GM12878 (cell line): ENCODE results near the gene SPRYD3. TPM values are rescaled to one million over a fixed set of nuclear protein-coding genes. Genes with fewer than 3 reads are reported as not detected.
A peak's percentile ranks its signal among the peaks of the same experiment; 100 is the strongest.

Source experiments
- CBX3 ChIP-seq: fragments of 200-600 bp; sonication (generic); IDR thresholded peaks from 2 replicates; pipeline ENCODE4 v1.6.1; 2016; ENCODE audit warnings: low read depth, borderline replicate concordance
- CHD2 ChIP-seq: IDR thresholded peaks from 2 replicates; pipeline ENCODE4 v1.6.1; 2011; ENCODE audit warnings: low read depth, low read length, improper control_type of control experiment, borderline replicate concordance
- CREM ChIP-seq: IDR thresholded peaks from 2 replicates; pipeline ENCODE4 v1.6.1; 2014; ENCODE audit warnings: antibody characterized with exemption, low read depth
- EED ChIP-seq: sonication (generic); IDR thresholded peaks from 2 replicates; pipeline ENCODE4 v1.6.1; 2016; ENCODE audit warnings: antibody characterized with exemption, low read depth
- EP300 ChIP-seq, 2 experiments: fragments of 150-350 bp in 1 of 2; IDR thresholded peaks; 2 replicates each; pipeline ENCODE4 v1.6.1; 2011 to 2012; ENCODE audit warnings: low read depth in 2 of 2, low read length in 2 of 2, borderline replicate concordance in 1 of 2, improper control_type of control experiment in 1 of 2, inconsistent platforms in 1 of 2; ENCODE audit not compliant: control insufficient read depth in 1 of 2
- EZH2 ChIP-seq: IDR thresholded peaks from 2 replicates; pipeline ENCODE4 v1.6.1; 2012; ENCODE audit warnings: low read depth, mild to moderate bottlenecking, control low read depth, inconsistent platforms, low read length, borderline replicate concordance; ENCODE audit not compliant: control insufficient read depth
- SMARCA5 ChIP-seq: fragments of 450-650 bp; IDR thresholded peaks from 2 replicates; pipeline ENCODE4 v1.6.1; 2017; ENCODE audit warnings: mild to moderate bottlenecking
- SUZ12 ChIP-seq: fragments of 200-600 bp; sonication (generic); IDR thresholded peaks from one replicate; pipeline ENCODE4 v1.6.1; 2018; ENCODE audit warnings: antibody characterized with exemption, mild to moderate bottlenecking; ENCODE audit not compliant: unreplicated experiment
- TBL1XR1 ChIP-seq: IDR thresholded peaks from 2 replicates; pipeline ENCODE4 v1.6.1; 2012; ENCODE audit warnings: low read depth, low read length, improper control_type of control experiment
- ZNF207 ChIP-seq: fragments of 450-650 bp; IDR thresholded peaks from 2 replicates; pipeline ENCODE4 v1.6.1; 2014; ENCODE audit warnings: antibody characterized with exemption, mild to moderate bottlenecking, borderline replicate concordance
- ZNF24 ChIP-seq: fragments of 450-650 bp; IDR thresholded peaks from 2 replicates; pipeline ENCODE4 v1.6.1; 2017; ENCODE audit warnings: antibody characterized with exemption, mild to moderate bottlenecking
- polyA plus RNA-seq, 11 experiments: library from polyadenylated mRNA; depleted of rRNA in 4 of 11; unstranded in 6 of 11; stranded (reverse) in 5 of 11; fragments of >200 nt; fragmentation: Nextera tagmentation in 4 of 11; fragmentation: Illumina TruSeq in 1 of 11; extraction: Ambion mirVana in 4 of 11; extraction: Trizol in 1 of 11; gene quantifications; 1 replicate in 1 of 11; 2 replicates in 10 of 11; pipeline versions ENCODE4 v1.2.1 to v1.2.3, GENCODE V29; 2011 to 2016; ENCODE audit warnings: inconsistent platforms in 2 of 11, missing spikeins in 2 of 11, low read depth in 1 of 11
- total RNA-seq, 4 experiments: library from RNA; depleted of rRNA in 3 of 4; stranded (reverse); fragments of >200 nt in 3 of 4; fragmentation: Illumina TruSeq in 1 of 4; extraction: Trizol in 1 of 4; gene quantifications; 2 replicates each; pipeline versions ENCODE4 v1.2.1 to v1.2.3, GENCODE V29; 2013 to 2021
- TF ChIP-seq, protein P1 (sequence below): fragments of 450-650 bp; conservative IDR thresholded peaks from 2 replicates; pipeline ENCODE4 v1.6.1; 2017; ENCODE audit warnings: mild to moderate bottlenecking, moderate library complexity
- TF ChIP-seq, protein P2 (sequence below): IDR thresholded peaks from 2 replicates; pipeline ENCODE4 v1.6.1; 2011; ENCODE audit warnings: low read depth, mild to moderate bottlenecking, low read length, moderate library complexity, borderline replicate concordance; ENCODE audit errors: extremely low read depth
- TF ChIP-seq, protein P3 (sequence below): IDR thresholded peaks from 2 replicates; pipeline ENCODE4 v1.6.1; 2011; ENCODE audit warnings: low read depth, low read length, improper control_type of control experiment, borderline replicate concordance

Gene SPRYD3
- total and polyA plus RNA-seq, 10 of the 15 experiments (the other 5 are each of a cell fraction or from before 2014, with no cell fraction given) = 2.3 to 26.4 (median 20.2) TPM

DNA sequence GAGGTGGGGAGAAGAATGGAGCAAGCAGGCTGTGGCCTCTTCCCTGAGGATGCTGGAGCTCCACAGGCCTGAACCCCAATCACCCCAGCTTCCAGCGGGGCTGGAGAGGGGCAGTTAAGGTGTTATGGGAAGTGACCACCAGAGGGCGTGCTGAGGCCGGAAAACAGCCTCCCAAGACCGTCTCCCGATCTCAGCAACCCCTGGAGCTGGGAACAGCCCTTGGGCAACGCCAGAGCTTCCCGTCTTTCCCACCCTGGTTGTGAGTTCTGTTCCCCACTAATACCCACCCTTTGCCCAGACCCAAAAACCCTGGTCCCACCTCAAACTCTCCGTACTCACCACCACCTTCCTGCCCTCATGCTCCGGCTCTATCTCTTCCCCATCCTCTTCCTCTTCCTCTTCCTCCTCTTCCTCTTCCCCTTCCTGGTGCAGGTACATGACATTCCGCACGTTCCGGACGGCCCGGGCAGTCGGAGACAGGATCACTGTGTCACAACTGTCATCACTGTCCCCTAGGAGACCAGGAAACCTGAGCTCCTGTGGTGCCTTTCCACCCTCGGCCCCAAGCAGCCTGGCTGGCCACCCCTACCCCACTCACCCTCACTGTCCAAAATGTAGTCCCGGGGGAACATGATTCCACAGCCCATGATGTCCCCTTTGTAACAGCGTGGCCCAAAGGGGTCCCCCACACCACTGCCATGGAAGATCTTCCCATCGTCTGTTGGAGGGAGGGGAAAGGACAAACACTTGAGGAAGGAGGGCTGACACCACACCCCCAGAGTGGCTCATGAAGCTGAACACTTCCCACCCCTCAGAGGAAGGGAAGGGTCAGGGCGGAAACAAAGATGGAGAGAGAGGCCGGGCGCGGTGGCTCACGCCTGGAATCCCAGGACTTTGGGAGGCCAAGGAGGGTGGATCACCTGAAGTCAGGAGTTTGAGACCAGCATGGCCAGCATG, 12.9 kb downstream of the SPRYD3 start (continued):
- TF ChIP-seq, protein P1, sequence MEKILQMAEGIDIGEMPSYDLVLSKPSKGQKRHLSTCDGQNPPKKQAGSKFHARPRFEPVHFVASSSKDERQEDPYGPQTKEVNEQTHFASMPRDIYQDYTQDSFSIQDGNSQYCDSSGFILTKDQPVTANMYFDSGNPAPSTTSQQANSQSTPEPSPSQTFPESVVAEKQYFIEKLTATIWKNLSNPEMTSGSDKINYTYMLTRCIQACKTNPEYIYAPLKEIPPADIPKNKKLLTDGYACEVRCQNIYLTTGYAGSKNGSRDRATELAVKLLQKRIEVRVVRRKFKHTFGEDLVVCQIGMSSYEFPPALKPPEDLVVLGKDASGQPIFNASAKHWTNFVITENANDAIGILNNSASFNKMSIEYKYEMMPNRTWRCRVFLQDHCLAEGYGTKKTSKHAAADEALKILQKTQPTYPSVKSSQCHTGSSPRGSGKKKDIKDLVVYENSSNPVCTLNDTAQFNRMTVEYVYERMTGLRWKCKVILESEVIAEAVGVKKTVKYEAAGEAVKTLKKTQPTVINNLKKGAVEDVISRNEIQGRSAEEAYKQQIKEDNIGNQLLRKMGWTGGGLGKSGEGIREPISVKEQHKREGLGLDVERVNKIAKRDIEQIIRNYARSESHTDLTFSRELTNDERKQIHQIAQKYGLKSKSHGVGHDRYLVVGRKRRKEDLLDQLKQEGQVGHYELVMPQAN = no peak
- no peak for TF ChIP-seq ZNF24
- no peak for TF ChIP-seq TBL1XR1
- peak; percentile 35; the same call in 1 of the 2 replicates for TF ChIP-seq EED
- no peak for TF ChIP-seq CHD2
- no peak for TF ChIP-seq SMARCA5
- TF ChIP-seq, protein P2, sequence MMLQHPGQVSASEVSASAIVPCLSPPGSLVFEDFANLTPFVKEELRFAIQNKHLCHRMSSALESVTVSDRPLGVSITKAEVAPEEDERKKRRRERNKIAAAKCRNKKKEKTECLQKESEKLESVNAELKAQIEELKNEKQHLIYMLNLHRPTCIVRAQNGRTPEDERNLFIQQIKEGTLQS = no peak
- TF ChIP-seq ZNF207 = no peak
- no peak for TF ChIP-seq EP300 (IDR thresholded peaks at IDR 0.05; ENCODE audit: borderline replicate concordance in 1 of 2, control insufficient read depth in 1 of 2, low read depth in 2 of 2, low read length in 2 of 2)
- no peak for TF ChIP-seq EZH2
- TF ChIP-seq CBX3 = no peak
- TF ChIP-seq CREM = no peak
- no peak for TF ChIP-seq SUZ12
- TF ChIP-seq, protein P3, sequence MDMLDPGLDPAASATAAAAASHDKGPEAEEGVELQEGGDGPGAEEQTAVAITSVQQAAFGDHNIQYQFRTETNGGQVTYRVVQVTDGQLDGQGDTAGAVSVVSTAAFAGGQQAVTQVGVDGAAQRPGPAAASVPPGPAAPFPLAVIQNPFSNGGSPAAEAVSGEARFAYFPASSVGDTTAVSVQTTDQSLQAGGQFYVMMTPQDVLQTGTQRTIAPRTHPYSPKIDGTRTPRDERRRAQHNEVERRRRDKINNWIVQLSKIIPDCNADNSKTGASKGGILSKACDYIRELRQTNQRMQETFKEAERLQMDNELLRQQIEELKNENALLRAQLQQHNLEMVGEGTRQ = no peak
